ENCODE measurements around the gene STUB1.

The STUB1 gene

GRCh38 chr16:675884-676564 is 4.2 kb upstream of the STUB1 start:
- no peak overlapping the region; the same call in 1 of the 2 replicates for H3K4me3 ChIP-seq (replicated peaks; ENCODE audit: low read depth, low read length)
- DNase-seq (ENCODE audit: extremely low read depth, low read depth): no peak
- TF ChIP-seq CTCF (IDR thresholded peaks at IDR 0.05; ENCODE audit: low read depth, low read length, missing control alignments): no peak

- no peak for DNase-seq (ENCODE audit: extremely low read depth, low read depth)
- no peak overlapping the region for H3K4me3 ChIP-seq (replicated peaks; ENCODE audit: low read depth, low read length)
- TF ChIP-seq CTCF (IDR thresholded peaks at IDR 0.05; ENCODE audit: low read depth, low read length, missing control alignments): no peak
Observed at GRCh38 chr16:676565-676902, 3.7 kb upstream of the STUB1 start.

- TF ChIP-seq CTCF (IDR thresholded peaks at IDR 0.05; ENCODE audit: low read depth, low read length, missing control alignments): no peak
- H3K4me3 ChIP-seq (replicated peaks; ENCODE audit: low read depth, low read length): no peak overlapping the region
- no peak for DNase-seq (ENCODE audit: extremely low read depth, low read depth)
Observed at GRCh38 chr16:676913-677312, 3.3 kb upstream of the STUB1 start.

- H3K4me3 ChIP-seq (replicated peaks; ENCODE audit: low read depth, low read length): no peak overlapping the region
- no peak for TF ChIP-seq CTCF (IDR thresholded peaks at IDR 0.05; ENCODE audit: low read depth, low read length, missing control alignments)
- no peak for DNase-seq (ENCODE audit: extremely low read depth, low read depth)
Observed at GRCh38 chr16:677316-678190, 2.7 kb upstream of the STUB1 start.

- TF ChIP-seq CTCF (IDR thresholded peaks at IDR 0.05; ENCODE audit: low read depth, low read length, missing control alignments): no peak
- H3K4me3 ChIP-seq (replicated peaks; ENCODE audit: low read depth, low read length): no peak overlapping the region
- DNase-seq (ENCODE audit: extremely low read depth, low read depth): no peak
Observed at GRCh38 chr16:678209-678857, 1.9 kb upstream of the STUB1 start.

- H3K4me3 ChIP-seq (replicated peaks; ENCODE audit: low read depth, low read length): peak overlapping the region; percentile 34
- no peak for TF ChIP-seq CTCF (IDR thresholded peaks at IDR 0.05; ENCODE audit: low read depth, low read length, missing control alignments)
- DNase-seq (ENCODE audit: extremely low read depth, low read depth): no peak
Observed at GRCh38 chr16:678858-679813, 1.1 kb upstream of the STUB1 start.

Measured in HFF-Myc (cell line).